Sigmoid colon (tissue), 7 donors: Measurements from ENCODE around the gene NTN5. TPM values are rescaled to one million over a fixed set of nuclear protein-coding genes. Genes with fewer than 3 reads are reported as not detected.

Experiments used
- DNase-seq: peaks from one replicate; pipeline ENCODE4 v3.0.0-alpha.2; 2019
- H3K27ac ChIP-seq, 4 donors: fragments of 200-600 bp; sonication (generic); one replicate each; pipeline ENCODE4 v1.5.1; 2016 to 2019; ENCODE audit warnings: mild to moderate bottlenecking in 1 of 4
- H3K27me3 ChIP-seq, 3 donors: fragments of 200-600 bp; sonication (generic); one replicate each; pipeline ENCODE4 v1.5.1; 2019; ENCODE audit warnings: mild to moderate bottlenecking in 1 of 3
- H3K36me3 ChIP-seq, 4 donors: fragments of 200-600 bp; sonication (generic); one replicate each; pipeline ENCODE4 v1.5.1; 2016 to 2019
- H3K4me1 ChIP-seq, 4 donors: fragments of 200-600 bp; sonication (generic); one replicate each; pipeline ENCODE4 v1.5.1; 2017 to 2019
- H3K4me3 ChIP-seq, 4 donors: fragments of 200-600 bp; sonication (generic); one replicate each; pipeline ENCODE4 v1.5.1; 2017 to 2019; ENCODE audit warnings: mild to moderate bottlenecking in 2 of 4, moderate library complexity in 1 of 4
- H3K9me3 ChIP-seq, 4 donors: fragments of 200-600 bp in 3 of 4; sonication (generic) in 3 of 4; one replicate each; pipeline versions ENCODE4 v1.5.1 to v1.6.1; 2013 to 2019
- EP300 ChIP-seq, 4 donors: sonication (generic); formaldehyde crosslinking; IDR thresholded peaks; one replicate each; pipeline ENCODE4 v1.6.1; 2017; ENCODE audit warnings: antibody characterized with exemption in 4 of 4
- POLR2A ChIP-seq, 2 donors: fragments of 450-650 bp; IDR thresholded peaks; one replicate each; pipeline ENCODE4 v1.6.1; 2016; ENCODE audit warnings: antibody characterized with exemption in 2 of 2, mild to moderate bottlenecking in 2 of 2, moderate library complexity in 2 of 2
- POLR2AphosphoS5 ChIP-seq, 4 donors: sonication (generic); formaldehyde crosslinking; IDR thresholded peaks; one replicate each; pipeline ENCODE4 v1.6.1; 2017; ENCODE audit warnings: antibody characterized with exemption in 4 of 4
- WGBS, 2 donors: extraction: QIAGEN DNeasy Blood & Tissue Kit; methylation state at CpG; one replicate each; pipeline ENCODE4 v1.1.7; 2013; 5-methylcytosine and 5-hydroxymethylcytosine counted together
- intact Hi-C: fragments of 100-400 bp; cut with DNase I; formaldehyde crosslinking; loops from one replicate; pipeline ENCODE4 v1.15.1; 2023
- polyA plus RNA-seq, 3 donors: library from polyadenylated mRNA; stranded (reverse); fragments of 200-250 nt; gene quantifications; one replicate each; pipeline ENCODE4 v1.2.3, GENCODE V29; 2013
- total RNA-seq, 4 donors: library from RNA; depleted of rRNA; stranded (reverse); fragments of >200 nt; gene quantifications; one replicate each; pipeline ENCODE4 v1.1.0, GENCODE V29; 2016
- TF ChIP-seq, protein P1 (sequence below), 4 experiments: fragments of 450-650 bp in 3 of 4; fragments of 200-600 bp in 1 of 4; IDR thresholded peaks; one replicate each; pipeline ENCODE4 v1.5.1; 2016 to 2019; ENCODE audit warnings: antibody characterized with exemption in 4 of 4, mild to moderate bottlenecking in 3 of 4, moderate library complexity in 2 of 4
- donor health status: healthy with polysubstance abuse.
- donor health status: Bipolar disorder and iron deficiency.
- donor health status: healthy.

NTN5 gene
- total and polyA plus RNA-seq, 7 donors: 0.32 to 1.2 (median 0.49) TPM; not detected in 4

GRCh38 chr19:48654299-48655059 lies 18.3 kb downstream of the NTN5 start:
- Histone ChIP-seq H3K9me3 (no peaks in the 10 kb centered on the region), H3K27me3 (no peaks in the 10 kb centered on the region), H3K4me1 (no peaks in the 10 kb centered on the region), H3K36me3 (no peaks in the 10 kb centered on the region), H3K4me3 (no peak overlapping the region), H3K27ac (no peak overlapping the region)
- DNase-seq: no peak
- 36 to 54% methylated on average over 11 of the region's 11 CpGs for WGBS, 2 donors
- intact Hi-C loops: no loop called here
- no peak for TF ChIP-seq EP300 (IDR thresholded peaks at IDR 0.05)

DNA sequence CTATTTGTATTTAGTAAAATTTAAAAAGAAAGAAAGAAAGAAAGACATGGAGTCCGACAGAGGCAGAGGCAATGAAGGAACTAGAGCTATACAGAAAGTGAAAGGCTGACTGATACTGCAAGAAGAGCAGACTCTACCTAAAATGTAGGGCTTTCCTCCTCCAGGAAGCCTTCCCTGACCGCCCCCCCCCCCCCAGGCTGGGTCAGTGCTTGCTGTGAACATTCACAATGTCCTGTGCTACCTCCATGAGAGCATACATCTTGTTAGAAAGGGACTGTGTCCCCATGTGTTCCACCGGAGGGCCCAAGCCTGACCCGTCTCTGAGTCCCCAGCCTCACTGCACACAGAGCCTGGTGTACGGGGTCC lies 21.2 kb downstream of the NTN5 start:
- Histone ChIP-seq H3K4me3 (no peak overlapping the region), H3K36me3 (no peaks in the 10 kb centered on the region), H3K9me3 (no peaks in the 10 kb centered on the region), H3K27me3 (no peaks in the 10 kb centered on the region), H3K27ac (no peak overlapping the region), H3K4me1 (peaks cover 0 to 4% (median 0%) of the 10 kb centered on the region in 4 donors)
- intact Hi-C loops: no loop called here
- 83 to 90% methylated on average over 5 of the region's 5 CpGs for WGBS, 2 donors
- no peak for DNase-seq
- TF ChIP-seq POLR2AphosphoS5 (IDR thresholded peaks at IDR 0.05): no peak
- no peak for TF ChIP-seq EP300 (IDR thresholded peaks at IDR 0.05)
- TF ChIP-seq, protein P1, sequence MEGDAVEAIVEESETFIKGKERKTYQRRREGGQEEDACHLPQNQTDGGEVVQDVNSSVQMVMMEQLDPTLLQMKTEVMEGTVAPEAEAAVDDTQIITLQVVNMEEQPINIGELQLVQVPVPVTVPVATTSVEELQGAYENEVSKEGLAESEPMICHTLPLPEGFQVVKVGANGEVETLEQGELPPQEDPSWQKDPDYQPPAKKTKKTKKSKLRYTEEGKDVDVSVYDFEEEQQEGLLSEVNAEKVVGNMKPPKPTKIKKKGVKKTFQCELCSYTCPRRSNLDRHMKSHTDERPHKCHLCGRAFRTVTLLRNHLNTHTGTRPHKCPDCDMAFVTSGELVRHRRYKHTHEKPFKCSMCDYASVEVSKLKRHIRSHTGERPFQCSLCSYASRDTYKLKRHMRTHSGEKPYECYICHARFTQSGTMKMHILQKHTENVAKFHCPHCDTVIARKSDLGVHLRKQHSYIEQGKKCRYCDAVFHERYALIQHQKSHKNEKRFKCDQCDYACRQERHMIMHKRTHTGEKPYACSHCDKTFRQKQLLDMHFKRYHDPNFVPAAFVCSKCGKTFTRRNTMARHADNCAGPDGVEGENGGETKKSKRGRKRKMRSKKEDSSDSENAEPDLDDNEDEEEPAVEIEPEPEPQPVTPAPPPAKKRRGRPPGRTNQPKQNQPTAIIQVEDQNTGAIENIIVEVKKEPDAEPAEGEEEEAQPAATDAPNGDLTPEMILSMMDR (IDR thresholded peaks at IDR 0.05): no peak
- TF ChIP-seq POLR2A (IDR thresholded peaks at IDR 0.05): no peak

GRCh38 chr19:48650974-48651682 lies 21.7 kb downstream of the NTN5 start:
- peaks cover 0 to 4% (median 2%) of the 10 kb centered on the region in 4 donors for H3K4me1 ChIP-seq
- intact Hi-C loops: no loop called here
- no peaks in the 10 kb centered on the region for H3K27me3 ChIP-seq
- DNase-seq: no peak
- no peak overlapping the region for H3K27ac ChIP-seq
- no peaks in the 10 kb centered on the region for H3K9me3 ChIP-seq
- WGBS, 2 donors: 80 to 91% methylated on average over 12 of the region's 12 CpGs
- no peaks in the 10 kb centered on the region for H3K36me3 ChIP-seq
- TF ChIP-seq, protein P1 (IDR thresholded peaks at IDR 0.05): no peak
- no peak for TF ChIP-seq EP300 (IDR thresholded peaks at IDR 0.05)
- no peak for TF ChIP-seq POLR2AphosphoS5 (IDR thresholded peaks at IDR 0.05)
- no peak for TF ChIP-seq POLR2A (IDR thresholded peaks at IDR 0.05)
- no peak overlapping the region for H3K4me3 ChIP-seq

- no peak overlapping the region for H3K4me3 ChIP-seq
- WGBS, 2 donors: 55 to 74% methylated on average over 2 of the region's 2 CpGs
- intact Hi-C loops: loop anchor here (5.0 kb wide), 1 partner anchor 189 kb away; the partner anchor contains the start of gene HSD17B14
- H3K27me3 ChIP-seq: no peaks in the 10 kb centered on the region
- H3K4me1 ChIP-seq: peaks cover 0 to 22% (median 20%) of the 10 kb centered on the region in 4 donors
- no peak overlapping the region for H3K27ac ChIP-seq
- TF ChIP-seq, protein P1 (IDR thresholded peaks at IDR 0.05): no peak
- TF ChIP-seq POLR2A (IDR thresholded peaks at IDR 0.05) (no peak), EP300 (IDR thresholded peaks at IDR 0.05) (no peak), POLR2AphosphoS5 (IDR thresholded peaks at IDR 0.05) (no peak)
- H3K9me3 ChIP-seq: no peaks in the 10 kb centered on the region
- H3K36me3 ChIP-seq: no peaks in the 10 kb centered on the region
- DNase-seq: no peak
Observed at GRCh38 chr19:48648134-48648533, 24.7 kb downstream of the NTN5 start.

- H3K27ac ChIP-seq: peak overlapping the region; percentile 88 to 94 (median 92)
- H3K27me3 ChIP-seq: no peaks in the 10 kb centered on the region
- intact Hi-C loops: loop anchor here (1.0 to 5.0 kb wide), 5 partner anchors 28 to 191 kb away; partner anchors contain the start of gene HSD17B14
- H3K4me1 ChIP-seq: peaks cover 0 to 22% (median 20%) of the 10 kb centered on the region in 4 donors
- TF ChIP-seq POLR2A (IDR thresholded peaks at IDR 0.05) (no peak), EP300 (IDR thresholded peaks at IDR 0.05) (no peak), POLR2AphosphoS5 (IDR thresholded peaks at IDR 0.05) (no peak)
- TF ChIP-seq, protein P1 (IDR thresholded peaks at IDR 0.05): no peak
- H3K4me3 ChIP-seq: peak overlapping the region in 3 of 4 donors; percentile 48 to 63 (median 58)
- no peaks in the 10 kb centered on the region for H3K9me3 ChIP-seq
- no peaks in the 10 kb centered on the region for H3K36me3 ChIP-seq
- 11 to 14% methylated on average over 8 to 9 of the region's 10 CpGs for WGBS, 2 donors
- DNase-seq: no peak
Observed at GRCh38 chr19:48646722-48647216, 26.0 kb downstream of the NTN5 start.
